Activated B cell treated with CpG ODN at 0.5 μM for 24 hours (primary cell): ENCODE data around the gene LCP2. TPM values are rescaled to one million over a fixed set of nuclear protein-coding genes. Genes with fewer than 3 reads are reported as not detected.

Experiments used
- ATAC-seq: fragments of 200-7000 bp; cut with Tn5 transposase; one replicate; pipeline ENCODE4 v1.10.0; 2021; ENCODE audit warnings: low read depth, mild to moderate bottlenecking, moderate library complexity
- CTCF ChIA-PET: fragments of 350-600 bp; sonication (Branson Sonifier 250); formaldehyde crosslinking; loops from one replicate; lab custom pipeline; 2021; ENCODE audit warnings: antibody characterized with exemption; lab: Charles Lee
- POLR2A ChIA-PET: fragments of 350-600 bp; sonication (Branson Sonifier 250); formaldehyde crosslinking; loops from one replicate; lab custom pipeline; 2021; ENCODE audit warnings: antibody characterized with exemption; lab: Charles Lee
- DNase-seq: peaks from one replicate; pipeline ENCODE4 v3.0.0; 2022
- H3K27ac Mint-ChIP-seq: one replicate; pipeline ENCODE4 v1.8.0; 2020; ENCODE audit warnings: mixed read lengths
- H3K27me3 Mint-ChIP-seq: one replicate; pipeline ENCODE4 v1.8.0; 2021; ENCODE audit warnings: mixed read lengths
- H3K36me3 Mint-ChIP-seq: one replicate; pipeline ENCODE4 v1.8.0; 2021; ENCODE audit warnings: low read depth, mixed read lengths
- H3K4me1 Mint-ChIP-seq: one replicate; pipeline ENCODE4 v1.8.0; 2021; ENCODE audit warnings: mixed read lengths
- H3K4me3 Mint-ChIP-seq: one replicate; pipeline ENCODE4 v1.8.0; 2020; ENCODE audit warnings: mild to moderate bottlenecking, mixed read lengths
- H3K9me3 Mint-ChIP-seq: one replicate; pipeline ENCODE4 v1.8.0; 2020; ENCODE audit warnings: mixed read lengths
- CTCF ChIP-seq: fragments of 200-600 bp; IDR thresholded peaks from one replicate; pipeline ENCODE4 v1.8.0; 2022; ENCODE audit warnings: antibody characterized with exemption, mild to moderate bottlenecking
- intact Hi-C: fragments of 100-400 bp; cut with micrococcal nuclease; formaldehyde crosslinking; loops from one replicate; pipeline ENCODE4 v1.15.1; 2024
- total RNA-seq: library from RNA; stranded (reverse); gene quantifications from 2 replicates; pipeline ENCODE4 v1.2.3, GENCODE V29; 2022

LCP2 gene
- total RNA-seq, 1 donor from 2014 or later = 8.5 TPM

- POLR2A ChIA-PET = no interaction called here
- H3K4me1 Mint-ChIP-seq = peaks cover 10% of the 10 kb centered on the region
- peaks cover 2% of the 10 kb centered on the region for H3K9me3 Mint-ChIP-seq
- H3K36me3 Mint-ChIP-seq = no peaks in the 10 kb centered on the region
- intact Hi-C loops = no loop called here
- DNase-seq (no peak), ATAC-seq (no peak)
- no peak for TF ChIP-seq CTCF
- CTCF ChIA-PET = interaction anchor here (7.6 kb wide), 1 partner anchor 70 kb away, joined by 289 read pairs; no protein-coding TSS in a partner anchor
- no peak overlapping the region for H3K27ac Mint-ChIP-seq
- H3K4me3 Mint-ChIP-seq = no peak overlapping the region
- H3K27me3 Mint-ChIP-seq = peaks cover 5% of the 10 kb centered on the region
These were observed 44.7 kb upstream of the LCP2 start for GRCh38 chr5:170342153-170342725.

- no peaks in the 10 kb centered on the region for H3K36me3 Mint-ChIP-seq
- intact Hi-C loops = no loop called here
- POLR2A ChIA-PET = no interaction called here
These were observed 44.0 kb upstream of the LCP2 start for GRCh38 chr5:170341545-170341944.

GRCh38 chr5:170339780-170340167 is 42.2 kb upstream of the LCP2 start:
- intact Hi-C loops = loop anchor here (1.0 to 10.0 kb wide), 6 partner anchors 65 to 1045 kb away; partner anchors contain the start of gene NPM1
- no peak for DNase-seq
- H3K4me3 Mint-ChIP-seq = no peak overlapping the region
- no peak for TF ChIP-seq CTCF
- H3K9me3 Mint-ChIP-seq = peaks cover 2% of the 10 kb centered on the region
- H3K27me3 Mint-ChIP-seq = peaks cover 4% of the 10 kb centered on the region
- POLR2A ChIA-PET = interaction anchor here (0.9 to 2.0 kb wide), 6 partner anchors 12 to 74 kb away, joined by 3 to 12 read pairs (median 6); no protein-coding TSS in a partner anchor
- peaks cover 20% of the 10 kb centered on the region for H3K4me1 Mint-ChIP-seq
- H3K27ac Mint-ChIP-seq = no peak overlapping the region
- CTCF ChIA-PET = interaction anchor here (1.0 to 7.6 kb wide), 12 partner anchors 13 to 113 kb away, joined by 3 to 289 read pairs (median 6); partner anchors contain the start of gene LCP2
- H3K36me3 Mint-ChIP-seq = no peaks in the 10 kb centered on the region
- ATAC-seq = no peak

More at GRCh38 chr5:170341545-170341944, 44.0 kb upstream of the LCP2 start:
- TF ChIP-seq CTCF = no peak
- peaks cover 5% of the 10 kb centered on the region for H3K27me3 Mint-ChIP-seq
- peaks cover 10% of the 10 kb centered on the region for H3K4me1 Mint-ChIP-seq
- no peak overlapping the region for H3K4me3 Mint-ChIP-seq
- DNase-seq (no peak), ATAC-seq (no peak)
- CTCF ChIA-PET = interaction anchor here (1.1 to 7.6 kb wide), 3 partner anchors 49 to 114 kb away, joined by 3 to 289 read pairs (median 64); no protein-coding TSS in a partner anchor
- H3K27ac Mint-ChIP-seq = no peak overlapping the region
- H3K9me3 Mint-ChIP-seq = peaks cover 2% of the 10 kb centered on the region

- ATAC-seq (peak; percentile 90), DNase-seq (peak; percentile 35)
- POLR2A ChIA-PET = interaction anchor here (0.8 to 2.0 kb wide), 7 partner anchors 9 to 73 kb away, joined by 3 to 12 read pairs (median 3); no protein-coding TSS in a partner anchor
- CTCF ChIA-PET = interaction anchor here (0.8 to 7.6 kb wide), 25 partner anchors 11 to 112 kb away, joined by 3 to 289 read pairs (median 4); partner anchors contain the start of gene LCP2
- no peak overlapping the region for H3K27ac Mint-ChIP-seq
- H3K4me1 Mint-ChIP-seq = peaks cover 20% of the 10 kb centered on the region
- intact Hi-C loops = loop anchor here (1.0 to 10.0 kb wide), 6 partner anchors 65 to 1046 kb away; partner anchors contain the start of gene NPM1
- peaks cover 2% of the 10 kb centered on the region for H3K9me3 Mint-ChIP-seq
- peak; percentile 48 for TF ChIP-seq CTCF
- H3K27me3 Mint-ChIP-seq = no peaks in the 10 kb centered on the region
- H3K36me3 Mint-ChIP-seq = no peaks in the 10 kb centered on the region
- no peak overlapping the region for H3K4me3 Mint-ChIP-seq
These were observed 41.6 kb upstream of the LCP2 start for GRCh38 chr5:170338933-170339779.
